K562 (cell line): Measurements from ENCODE around the gene SH3PXD2B. TPM values are rescaled to one million over a fixed set of nuclear protein-coding genes. Genes with fewer than 3 reads are reported as not detected.

Experiments used
- ATAC-seq: fragments of 200-7000 bp; cut with Tn5 transposase; 3 replicates; pipeline ENCODE4 v1.9.1; 2020; ENCODE audit warnings: moderate library complexity
- BruUV-seq: library from RNA; stranded (reverse); fragments of 400-500 nt; replicated peaks from 2 replicates; lab custom pipeline; 2021; lab: Mats Ljungman, UMichigan
- CTCF ChIA-PET: fragments of 300-600 bp; formaldehyde crosslinking; extraction: SDS; loops from one replicate; lab custom pipeline; 2021; ENCODE audit warnings: low intra/inter-chr PET ratio; lab: Yijun Ruan, JAX
- POLR2A ChIA-PET: fragments of 300-600, 350-650 bp; sonication (Branson Sonifier 250); formaldehyde crosslinking; extraction: SDS; loops from one replicate; lab custom pipeline; 2021; ENCODE audit warnings: antibody characterized with exemption, inconsistent platforms; lab: Yijun Ruan, JAX
- DNase-seq, 4 experiments: peaks; one replicate each; pipeline versions ENCODE4 v3.0.0 to v3.0.0-alpha.2; 2011 to 2018; ENCODE audit warnings: low spot score in 3 of 4, mixed read lengths in 3 of 4; ENCODE audit errors: extremely low read depth in 1 of 4
- FAIRE-seq: peaks from 2 replicates; lab custom pipeline; 2011; peaks lifted over from hg19 to GRCh38; lab: Jason Lieb, UNC
- H2AFZ ChIP-seq: 2 replicates; pipeline ENCODE4 v1.6.0; 2011; ENCODE audit warnings: low read depth, low read length, control low read depth, inconsistent platforms
- H3K27ac ChIP-seq: fragments of 200-600 bp; 3 replicates; pipeline ENCODE4 v1.8.0; 2011; ENCODE audit warnings: low read depth, mild to moderate bottlenecking, control low read depth, inconsistent platforms, low read length, moderate library complexity, mixed read lengths; ENCODE audit errors: extremely low read depth
- H3K27me3 ChIP-seq, 2 experiments: fragments of 300-600 bp in 1 of 2; 2 replicates in 1 of 2; 3 replicates in 1 of 2; pipeline versions ENCODE4 v1.6.0 to v1.8.0; 2011; ENCODE audit warnings: inconsistent platforms in 2 of 2, low read length in 2 of 2, mild to moderate bottlenecking in 1 of 2, mixed read lengths in 1 of 2, moderate library complexity in 1 of 2; ENCODE audit not compliant: control insufficient read depth in 2 of 2, insufficient read depth in 2 of 2
- H3K36me3 ChIP-seq: fragments of 300-600 bp; 3 replicates; pipeline ENCODE4 v1.8.0; 2011; ENCODE audit warnings: mild to moderate bottlenecking, low read length, inconsistent platforms; ENCODE audit not compliant: control insufficient read depth, insufficient read depth
- H3K4me1 ChIP-seq, 2 experiments: fragments of 200-600 bp in 1 of 2; replicated peaks in 1 of 2; 2 replicates in 1 of 2; 3 replicates in 1 of 2; pipeline versions ENCODE4 v1.5.1 to v1.8.0; 2011; ENCODE audit warnings: inconsistent platforms in 2 of 2, low read length in 2 of 2, mild to moderate bottlenecking in 1 of 2, mixed read lengths in 1 of 2, moderate library complexity in 1 of 2; ENCODE audit not compliant: control insufficient read depth in 2 of 2, insufficient read depth in 2 of 2
- H3K4me2 ChIP-seq: 2 replicates; pipeline ENCODE4 v1.6.1; 2011; ENCODE audit warnings: low read length, control low read depth, inconsistent platforms, mixed read lengths; ENCODE audit not compliant: insufficient read depth
- H3K4me3 ChIP-seq: fragments of 200-600 bp; sonication (generic), shearing (Covaris generic); 2 replicates; pipeline ENCODE4 v1.5.1; 2016; ENCODE audit warnings: control low read depth, inconsistent platforms
- H3K79me2 ChIP-seq: fragments of 200-600 bp; 3 replicates; pipeline ENCODE4 v1.8.0; 2011; ENCODE audit warnings: low read length, inconsistent platforms; ENCODE audit not compliant: control insufficient read depth, insufficient read depth
- H3K9ac ChIP-seq, 2 experiments: 2 replicates each; pipeline versions ENCODE4 v1.6.0 to v1.6.1; 2011; ENCODE audit warnings: low read depth in 2 of 2, low read length in 2 of 2, control low read depth in 1 of 2, inconsistent platforms in 1 of 2, mild to moderate bottlenecking in 1 of 2, mixed read lengths in 1 of 2; ENCODE audit not compliant: insufficient read depth in 1 of 2
- H3K9me1 ChIP-seq: one replicate; pipeline ENCODE4 v1.6.0; 2011; ENCODE audit warnings: inconsistent platforms, mild to moderate bottlenecking, low read length, moderate library complexity; ENCODE audit not compliant: control insufficient read depth, insufficient read depth
- H3K9me3 ChIP-seq: replicated peaks from 2 replicates; pipeline ENCODE4 v1.5.1; 2011; ENCODE audit warnings: low read depth, low read length, inconsistent platforms; ENCODE audit not compliant: control insufficient read depth, insufficient read depth
- H4K20me1 ChIP-seq: replicated peaks from 2 replicates; pipeline ENCODE4 v1.6.1; 2011; ENCODE audit warnings: low read length, inconsistent platforms, mixed read lengths; ENCODE audit not compliant: control insufficient read depth, insufficient read depth
- FOXK1 ChIP-seq: sonication (generic); formaldehyde crosslinking; IDR thresholded peaks from 2 replicates; pipeline ENCODE4 v1.8.0; 2022; ENCODE audit warnings: missing genetic modification reagents, mild to moderate bottlenecking, borderline replicate concordance
- NFYB ChIP-seq: IDR thresholded peaks from 2 replicates; pipeline ENCODE4 v1.6.1; 2011; ENCODE audit warnings: mild to moderate bottlenecking, moderate library complexity; ENCODE audit not compliant: insufficient read length; ENCODE audit errors: extremely low read depth
- NKRF ChIP-seq: fragments of 450-650 bp; IDR thresholded peaks from 2 replicates; pipeline ENCODE4 v1.6.1; 2016; ENCODE audit warnings: borderline replicate concordance
- PRPF4 ChIP-seq: fragments of 200-400 bp; formaldehyde crosslinking; IDR thresholded peaks from one replicate; pipeline ENCODE4 v1.6.1; 2017; ENCODE audit warnings: low read length, low read depth, mild to moderate bottlenecking; ENCODE audit not compliant: insufficient read depth, poor library complexity, severe bottlenecking
- SMC3 ChIP-seq: conservative IDR thresholded peaks from 2 replicates; pipeline ENCODE4 v1.6.1; 2011; ENCODE audit warnings: low read depth, low read length, improper control_type of control experiment; ENCODE audit not compliant: insufficient read depth
- TARDBP ChIP-seq: fragments of 450-650 bp; IDR thresholded peaks from 2 replicates; pipeline ENCODE4 v1.6.1; 2016
- TRIM28 ChIP-seq: fragments of 450-650 bp; IDR thresholded peaks from 2 replicates; pipeline ENCODE4 v1.6.1; 2017
- XRCC4 ChIP-seq: IDR thresholded peaks from one replicate; pipeline ENCODE4 v1.6.1; 2011; ENCODE audit not compliant: insufficient read depth, insufficient read length; ENCODE audit errors: extremely low read depth
- ZNF717 ChIP-seq: fragments of 250-450 bp; sonication (Bioruptor Pico); IDR thresholded peaks from 2 replicates; pipeline ENCODE4 v1.5.0; 2021
- WGBS: fragments of 100-300 bp; shearing (Covaris generic); methylation state at CpG from one replicate; pipeline ENCODE4 v1.1.6; 2016; ENCODE audit warnings: low coverage, mixed read lengths; ENCODE audit not compliant: insufficient coverage; ENCODE audit errors: missing lambda C conversion rate; 5-methylcytosine and 5-hydroxymethylcytosine counted together
- in situ Hi-C: fragments of 300-500 bp; cut with MboI; formaldehyde crosslinking; loops from 4 replicates; pipeline ENCODE4 v1.15.0; 2018; ENCODE audit warnings: inconsistent platforms, mixed read lengths
- intact Hi-C: fragments of 100-400 bp; cut with micrococcal nuclease; formaldehyde crosslinking; loops from 2 replicates; pipeline ENCODE4 v1.14.2; 2022
- polyA plus RNA-seq, 8 experiments: library from polyadenylated mRNA; depleted of rRNA in 4 of 8; stranded (reverse) in 5 of 8; unstranded in 3 of 8; fragments of >200 nt; fragmentation: Nextera tagmentation in 2 of 8; fragmentation: Illumina TruSeq in 1 of 8; extraction: Ambion mirVana in 2 of 8; extraction: Trizol in 1 of 8; gene quantifications; 2 replicates each; pipeline versions ENCODE4 v1.2.1 to v1.2.3, GENCODE V29; 2011 to 2014; ENCODE audit warnings: inconsistent platforms in 1 of 8, missing spikeins in 1 of 8
- total RNA-seq, 7 experiments: library from RNA; depleted of rRNA in 6 of 7; stranded (reverse); fragments of >200 nt in 6 of 7; fragmentation: Illumina TruSeq in 2 of 7; extraction: Trizol in 2 of 7; gene quantifications; 2 replicates each; pipeline versions ENCODE4 v1.2.1 to v1.2.3, GENCODE V29; 2011 to 2021; ENCODE audit warnings: low replicate concordance in 1 of 7

Gene SH3PXD2B
- total and polyA plus RNA-seq, 9 of the 15 experiments (the other 6 are each of a cell fraction or from before 2014, with no cell fraction given) = 0.04 to 0.66 (median 0.19) TPM

GRCh38 chr5:172379481-172379880 is 74.8 kb downstream of the SH3PXD2B start:
- DNase-seq (no peak), ATAC-seq (no peak), FAIRE-seq (no peak)
- BruUV-seq = no TSS peak
- Histone ChIP-seq H3K4me2 (no peak overlapping the region), H3K36me3 (no peaks in the 10 kb centered on the region), H3K9me3 (no peaks in the 10 kb centered on the region), H3K9ac (no peak overlapping the region), H3K27ac (no peak overlapping the region), H2AFZ (no peak overlapping the region), H3K4me3 (no peak overlapping the region), H3K79me2 (no peaks in the 10 kb centered on the region), H3K4me1 (no peaks in the 10 kb centered on the region), H3K27me3 (peaks cover 8 to 50% of the 10 kb centered on the region in 2 experiments; a peak in 3 of 5 replicates), H4K20me1 (peaks cover 6% of the 10 kb centered on the region; the same call in 1 of the 2 replicates), H3K9me1 (no peaks in the 10 kb centered on the region)
- intact Hi-C loops (no loop called here), in situ Hi-C loops (no loop called here)
- WGBS = 5% methylated on average over 3 of the region's 3 CpGs
- POLR2A ChIA-PET = interaction anchor here (0.6 to 0.8 kb wide), 2 partner anchors 8 to 75 kb away, joined by 3 read pairs; no protein-coding TSS in a partner anchor
- no peak for TF ChIP-seq XRCC4
- TF ChIP-seq FOXK1 (CRISPR knock-in tag) = no peak
- TF ChIP-seq TARDBP = no peak
- no peak for TF ChIP-seq PRPF4
- no peak for TF ChIP-seq SMC3
- TF ChIP-seq ZNF717 (CRISPR knock-in tag) = no peak
- no peak for TF ChIP-seq TRIM28
- no peak for TF ChIP-seq NKRF
- TF ChIP-seq NFYB = no peak
- CTCF ChIA-PET = no interaction called here
